SK-N-DZ (cell line): ENCODE results near the gene ULK1.
A peak's percentile ranks its signal among the peaks of the same experiment; 100 is the strongest.

Experiments
- DNase-seq: peaks from one replicate; pipeline ENCODE4 v3.0.0-alpha.2; 2015; ENCODE audit warnings: low spot score

ULK1 gene

GRCh38 chr12:131919366-131920156 lies 25.1 kb downstream of the ULK1 start:
- no peak for DNase-seq

- DNase-seq: no peak
These were observed 25.7 kb downstream of the ULK1 start for GRCh38 chr12:131920157-131920508.

- DNase-seq: no peak
These were observed 26.7 kb downstream of the ULK1 start for GRCh38 chr12:131920902-131921840.

GRCh38 chr12:131921866-131922769 lies 27.7 kb downstream of the ULK1 start:
- no peak for DNase-seq

- no peak for DNase-seq
These were observed 28.4 kb downstream of the ULK1 start for GRCh38 chr12:131922772-131923171.

GRCh38 chr12:131923260-131923659 lies 28.8 kb downstream of the ULK1 start:
- DNase-seq: no peak

- no peak for DNase-seq
These were observed 33.0 kb downstream of the ULK1 start for GRCh38 chr12:131927110-131928079.

- DNase-seq: no peak
These were observed 33.8 kb downstream of the ULK1 start for GRCh38 chr12:131928080-131928710.

- peak; percentile 96 for DNase-seq
These were observed 34.5 kb downstream of the ULK1 start, which contains the start of gene PUS1 for GRCh38 chr12:131928711-131929580. Gene PUS1 (plus strand): TSS chr12:131929276. CDS start chr12:131929723, 447 bp downstream.

GRCh38 chr12:131929581-131930456 lies 35.4 kb downstream of the ULK1 start:
- DNase-seq: no peak

- DNase-seq: no peak
These were observed 36.1 kb downstream of the ULK1 start for GRCh38 chr12:131930510-131930909.

GRCh38 chr12:131933387-131933786 lies 39.0 kb downstream of the ULK1 start:
- no peak for DNase-seq

GRCh38 chr12:131934535-131934934 lies 40.1 kb downstream of the ULK1 start:
- DNase-seq: no peak

GRCh38 chr12:131938082-131938481 lies 43.7 kb downstream of the ULK1 start:
- DNase-seq: no peak

- DNase-seq: no peak
These were observed 44.6 kb downstream of the ULK1 start for GRCh38 chr12:131939007-131939406.

GRCh38 chr12:131940141-131940547 lies 45.7 kb downstream of the ULK1 start:
- no peak for DNase-seq

- no peak for DNase-seq
These were observed 46.9 kb downstream of the ULK1 start for GRCh38 chr12:131941116-131941986.
